ENCODE results near the gene LAMC1.

GRCh38 chr1:183194527-183195141 lies 171.4 kb downstream of the LAMC1 start:
- TF ChIP-seq, protein P1, sequence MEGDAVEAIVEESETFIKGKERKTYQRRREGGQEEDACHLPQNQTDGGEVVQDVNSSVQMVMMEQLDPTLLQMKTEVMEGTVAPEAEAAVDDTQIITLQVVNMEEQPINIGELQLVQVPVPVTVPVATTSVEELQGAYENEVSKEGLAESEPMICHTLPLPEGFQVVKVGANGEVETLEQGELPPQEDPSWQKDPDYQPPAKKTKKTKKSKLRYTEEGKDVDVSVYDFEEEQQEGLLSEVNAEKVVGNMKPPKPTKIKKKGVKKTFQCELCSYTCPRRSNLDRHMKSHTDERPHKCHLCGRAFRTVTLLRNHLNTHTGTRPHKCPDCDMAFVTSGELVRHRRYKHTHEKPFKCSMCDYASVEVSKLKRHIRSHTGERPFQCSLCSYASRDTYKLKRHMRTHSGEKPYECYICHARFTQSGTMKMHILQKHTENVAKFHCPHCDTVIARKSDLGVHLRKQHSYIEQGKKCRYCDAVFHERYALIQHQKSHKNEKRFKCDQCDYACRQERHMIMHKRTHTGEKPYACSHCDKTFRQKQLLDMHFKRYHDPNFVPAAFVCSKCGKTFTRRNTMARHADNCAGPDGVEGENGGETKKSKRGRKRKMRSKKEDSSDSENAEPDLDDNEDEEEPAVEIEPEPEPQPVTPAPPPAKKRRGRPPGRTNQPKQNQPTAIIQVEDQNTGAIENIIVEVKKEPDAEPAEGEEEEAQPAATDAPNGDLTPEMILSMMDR (conservative IDR thresholded peaks at IDR 0.05): no peak
- TF ChIP-seq ZFX (IDR thresholded peaks at IDR 0.05): no peak
